CD14-positive monocyte (primary cell): ENCODE results near the gene MAP3K19. TPM values are rescaled to one million over a fixed set of nuclear protein-coding genes. Genes with fewer than 3 reads are reported as not detected.

Source experiments
- DNase-seq, 3 donors: peaks; one replicate each; pipeline ENCODE4 v3.0.0-alpha.2; 2011 to 2022
- H2AFZ ChIP-seq: 2 replicates; pipeline ENCODE4 v1.6.0; 2012; ENCODE audit warnings: mild to moderate bottlenecking, low read depth, low read length, inconsistent platforms; ENCODE audit not compliant: insufficient read depth, poor library complexity, severe bottlenecking
- H3K27ac ChIP-seq, 2 donors: 1 replicate in 1 of 2; 2 replicates in 1 of 2; pipeline ENCODE4 v1.5.1; 2012 to 2013; ENCODE audit warnings: low read length in 2 of 2, control low read depth in 1 of 2, inconsistent platforms in 1 of 2, low read depth in 1 of 2, mild to moderate bottlenecking in 1 of 2
- H3K27me3 ChIP-seq, 2 donors: one replicate each; pipeline versions ENCODE4 v1.6.0 to v1.6.1; 2011 to 2013; ENCODE audit warnings: low read length in 2 of 2; ENCODE audit not compliant: control insufficient read depth in 2 of 2, insufficient read depth in 2 of 2
- H3K36me3 ChIP-seq, 2 donors: replicated peaks in 1 of 2; 1 replicate in 1 of 2; 2 replicates in 1 of 2; pipeline versions ENCODE4 v1.5.1 to v1.6.1; 2012 to 2013; ENCODE audit warnings: low read length in 2 of 2, control low read depth in 1 of 2, inconsistent platforms in 1 of 2, mild to moderate bottlenecking in 1 of 2; ENCODE audit not compliant: insufficient read depth in 2 of 2, control insufficient read depth in 1 of 2
- H3K4me1 ChIP-seq, 2 donors: 1 replicate in 1 of 2; 2 replicates in 1 of 2; pipeline versions ENCODE4 v1.5.1 to v1.6.1; 2012 to 2013; ENCODE audit warnings: low read length in 2 of 2, control low read depth in 1 of 2, inconsistent platforms in 1 of 2, mild to moderate bottlenecking in 1 of 2, moderate library complexity in 1 of 2; ENCODE audit not compliant: insufficient read depth in 2 of 2, control insufficient read depth in 1 of 2
- H3K4me2 ChIP-seq: replicated peaks from 2 replicates; pipeline ENCODE3; 2012; ENCODE audit warnings: low read length, moderate library complexity, mild to moderate bottlenecking; ENCODE audit not compliant: poor library complexity, severe bottlenecking; ENCODE audit errors: extremely low read depth
- H3K4me3 ChIP-seq, 3 experiments: fragments of 200-600 bp in 1 of 3; sonication (generic) in 1 of 3; replicated peaks in 1 of 3; 1 replicate in 2 of 3; 2 replicates in 1 of 3; pipeline ENCODE4 v1.5.1; 2011 to 2013; ENCODE audit warnings: low read length in 3 of 3, mild to moderate bottlenecking in 3 of 3, control low read depth in 2 of 3, low read depth in 2 of 3, inconsistent platforms in 1 of 3, moderate library complexity in 1 of 3
- H3K79me2 ChIP-seq: 2 replicates; pipeline ENCODE4 v1.6.0; 2012; ENCODE audit warnings: mild to moderate bottlenecking, control low read depth, inconsistent platforms, low read length, moderate library complexity; ENCODE audit not compliant: insufficient read depth
- H3K9ac ChIP-seq: 2 replicates; pipeline ENCODE4 v1.6.0; 2017; ENCODE audit warnings: low read length, mild to moderate bottlenecking; ENCODE audit not compliant: insufficient read depth, poor library complexity, severe bottlenecking
- H3K9me3 ChIP-seq, 2 donors: replicated peaks in 1 of 2; 1 replicate in 1 of 2; 2 replicates in 1 of 2; pipeline versions ENCODE4 v1.5.1 to v1.6.1; 2012 to 2013; ENCODE audit warnings: low read length in 2 of 2, control low read depth in 1 of 2; ENCODE audit not compliant: control insufficient read depth in 1 of 2, insufficient read depth in 1 of 2
- H4K20me1 ChIP-seq: 2 replicates; pipeline ENCODE4 v1.6.0; 2012; ENCODE audit warnings: mild to moderate bottlenecking, low read length, control low read depth, moderate library complexity; ENCODE audit not compliant: insufficient read depth
- H3K27ac Mint-ChIP-seq, 7 donors: one replicate each; pipeline ENCODE4 v1.8.0; 2020; ENCODE audit warnings: mild to moderate bottlenecking in 7 of 7, mixed read lengths in 7 of 7, moderate library complexity in 6 of 7, inconsistent platforms in 2 of 7
- H3K27me3 Mint-ChIP-seq, 3 donors: one replicate each; pipeline ENCODE4 v1.8.0; 2021 to 2022; ENCODE audit warnings: low read depth in 3 of 3, mild to moderate bottlenecking in 3 of 3, mixed read lengths in 3 of 3, moderate library complexity in 3 of 3, inconsistent platforms in 1 of 3
- H3K36me3 Mint-ChIP-seq, 2 donors: one replicate each; pipeline ENCODE4 v1.8.0; 2020; ENCODE audit warnings: mixed read lengths in 2 of 2, inconsistent platforms in 1 of 2, mild to moderate bottlenecking in 1 of 2
- H3K4me1 Mint-ChIP-seq: one replicate; pipeline ENCODE4 v1.8.0; 2020; ENCODE audit warnings: mild to moderate bottlenecking, mixed read lengths
- H3K4me3 Mint-ChIP-seq, 2 donors: one replicate each; pipeline ENCODE4 v1.8.0; 2020; ENCODE audit warnings: mild to moderate bottlenecking in 2 of 2, mixed read lengths in 2 of 2, moderate library complexity in 1 of 2
- H3K9me3 Mint-ChIP-seq, 7 donors: one replicate each; pipeline ENCODE4 v1.8.0; 2020 to 2022; ENCODE audit warnings: mixed read lengths in 7 of 7, mild to moderate bottlenecking in 6 of 7, moderate library complexity in 6 of 7, inconsistent platforms in 2 of 7
- CTCF ChIP-seq: fragments of 200-600 bp; IDR thresholded peaks from one replicate; pipeline ENCODE4 v1.8.0; 2022; ENCODE audit warnings: antibody characterized with exemption, mild to moderate bottlenecking
- WGBS: methylation state at CpG from one replicate; pipeline ENCODE4 v1.1.5; 2013; ENCODE audit warnings: missing lambda C conversion rate; ENCODE audit not compliant: insufficient coverage; 5-methylcytosine and 5-hydroxymethylcytosine counted together
- intact Hi-C, 2 donors: fragments of 100-400 bp; cut with micrococcal nuclease; formaldehyde crosslinking; loops; one replicate each; pipeline versions ENCODE4 v1.15.0 to v1.15.1; 2023
- polyA plus RNA-seq, 3 donors: library from polyadenylated mRNA; depleted of rRNA in 1 of 3; unstranded in 2 of 3; stranded (reverse) in 1 of 3; fragments of 300-500 nt in 2 of 3; fragments of >200 nt in 1 of 3; fragmentation: Illumina TruSeq in 2 of 3; gene quantifications; 1 replicate in 2 of 3; 2 replicates in 1 of 3; pipeline ENCODE4 v1.2.3, GENCODE V29; 2012 to 2021

MAP3K19 gene
- polyA plus RNA-seq, 3 donors: not detected

- Histone ChIP-seq H3K4me3 (no peak overlapping the region), H3K4me2 (no peak overlapping the region), H3K79me2 (no peaks in the 10 kb centered on the region), H3K9ac (no peak overlapping the region), H3K9me3 (no peaks in the 10 kb centered on the region), H4K20me1 (no peaks in the 10 kb centered on the region), H2AFZ (no peak overlapping the region), H3K36me3 (peaks cover 42 to 82% of the 10 kb centered on the region in 2 donors), H3K27ac (no peak overlapping the region), H3K27me3 (no peaks in the 10 kb centered on the region), H3K4me1 (no peaks in the 10 kb centered on the region)
- Mint-ChIP-seq H3K4me3 (no peak overlapping the region), H3K27me3 (peaks cover 0 to 1% (median 0%) of the 10 kb centered on the region in 3 donors), H3K36me3 (peaks cover 53 to 76% of the 10 kb centered on the region in 2 donors), H3K27ac (no peak overlapping the region), H3K4me1 (no peaks in the 10 kb centered on the region), H3K9me3 (peaks cover 0 to 7% (median 0%) of the 10 kb centered on the region in 7 donors)
- intact Hi-C loops: no loop called here
- DNase-seq: no peak
- no peak for TF ChIP-seq CTCF
- no CpG with 5 or more reads among the region's 3 CpGs for WGBS
Measured at GRCh38 chr2:135095591-135095990, 48.3 kb upstream of the MAP3K19 start.

- H3K36me3 Mint-ChIP-seq: peaks cover 50 to 72% of the 10 kb centered on the region in 2 donors
Measured at GRCh38 chr2:135094508-135094907, 47.3 kb upstream of the MAP3K19 start.

More at GRCh38 chr2:135094508-135094907, 47.3 kb upstream of the MAP3K19 start:
- no peak for TF ChIP-seq CTCF
- Mint-ChIP-seq H3K27me3 (peaks cover 0 to 1% (median 0%) of the 10 kb centered on the region in 3 donors), H3K4me1 (no peaks in the 10 kb centered on the region), H3K9me3 (peaks cover 0 to 7% (median 0%) of the 10 kb centered on the region in 7 donors), H3K27ac (no peak overlapping the region), H3K4me3 (no peak overlapping the region)
- H3K4me2 ChIP-seq: no peak overlapping the region
- H3K4me3 ChIP-seq: no peak overlapping the region
- intact Hi-C loops: no loop called here
- H3K79me2 ChIP-seq: no peaks in the 10 kb centered on the region
- H3K4me1 ChIP-seq: no peaks in the 10 kb centered on the region
- no peaks in the 10 kb centered on the region for H3K27me3 ChIP-seq
- DNase-seq: no peak
- whole genome bisulfite sequencing: no CpG with 5 or more reads among the region's 2 CpGs
- H3K36me3 ChIP-seq: peaks cover 40 to 75% of the 10 kb centered on the region in 2 donors
- H3K9ac ChIP-seq: no peak overlapping the region
- no peak overlapping the region for H3K27ac ChIP-seq
- no peak overlapping the region for H2AFZ ChIP-seq
- H3K9me3 ChIP-seq: no peaks in the 10 kb centered on the region
- H4K20me1 ChIP-seq: no peaks in the 10 kb centered on the region
